Prostate gland (tissue), 2 donors: ENCODE results near the gene RHBDD1.

Experiments used
- CTCF ChIP-seq, 4 experiments: fragments of 200-600 bp in 2 of 4; fragments of 450-650 bp in 2 of 4; sonication (generic) in 2 of 4; IDR thresholded peaks; 1 replicate in 3 of 4; 2 replicates in 1 of 4; pipeline ENCODE4 v1.5.1; 2016 to 2019; ENCODE audit warnings: antibody characterized with exemption in 4 of 4, mild to moderate bottlenecking in 2 of 4, moderate library complexity in 2 of 4
- POLR2A ChIP-seq: fragments of 450-650 bp; IDR thresholded peaks from one replicate; pipeline ENCODE4 v1.6.1; 2016; ENCODE audit warnings: antibody characterized with exemption, mild to moderate bottlenecking
- POLR2AphosphoS5 ChIP-seq: sonication (generic); formaldehyde crosslinking; IDR thresholded peaks from one replicate; pipeline ENCODE4 v1.6.1; 2017; ENCODE audit warnings: antibody characterized with exemption

GRCh38 chr2:226792155-226792881 is 43.5 kb upstream of the RHBDD1 start:
- no peak for TF ChIP-seq POLR2AphosphoS5
- no peak for TF ChIP-seq CTCF (IDR thresholded peaks at IDR 0.05)
- TF ChIP-seq POLR2A: no peak
